ENCODE measurements around the gene KCNN4.

The KCNN4 gene

GRCh38 chr19:43724896-43725295 is 55.9 kb downstream of the KCNN4 start:
- Histone ChIP-seq H2BK15ac (replicated peaks; ENCODE audit: low read depth) (no peak overlapping the region), H3K18ac (ENCODE audit: low read length) (no peak overlapping the region), H2BK5ac (ENCODE audit: low read length) (no peak overlapping the region), H4K5ac (ENCODE audit: low read length) (no peak overlapping the region), H3K27ac (ENCODE audit: low read depth, low read length) (no peak overlapping the region), H3K9ac (ENCODE audit: low read length) (no peak overlapping the region), H3K4me2 (ENCODE audit: low read length) (no peak overlapping the region), H3K79me1 (ENCODE audit: low read length) (no peaks in the 10 kb centered on the region), H3K36me3 (ENCODE audit: control insufficient read depth, insufficient read depth, low read length) (peaks cover 3% of the 10 kb centered on the region), H3K27me3 (ENCODE audit: insufficient read depth, low read length, poor library complexity) (no peaks in the 10 kb centered on the region), H3K23ac (ENCODE audit: low read length) (no peak overlapping the region), H3K4me3 (ENCODE audit: low read length) (no peak overlapping the region), H3K4me1 (ENCODE audit: control insufficient read depth, low read depth, low read length) (no peaks in the 10 kb centered on the region), H2BK120ac (ENCODE audit: low read depth, low read length) (no peak overlapping the region), H3K56ac (ENCODE audit: low read length) (no peak overlapping the region), H4K8ac (ENCODE audit: low read depth, low read length) (no peak overlapping the region), H3K79me2 (ENCODE audit: control insufficient read depth, insufficient read depth, low read length) (no peaks in the 10 kb centered on the region), H2AK5ac (ENCODE audit: low read length) (no peak overlapping the region), H3K4ac (ENCODE audit: low read depth, low read length) (no peak overlapping the region)
- no CpG with 5 or more reads among the region's 8 CpGs for WGBS (ENCODE audit: extremely low coverage, insufficient coverage, low lambda C conversion rate)
- no peak for DNase-seq

GRCh38 chr19:43723588-43723987 is 57.2 kb downstream of the KCNN4 start:
- no peak overlapping the region for H3K9ac ChIP-seq (ENCODE audit: low read length)

GRCh38 chr19:43721469-43722048 is 59.2 kb downstream of the KCNN4 start:
- H3K27ac ChIP-seq (ENCODE audit: low read depth, low read length): no peak overlapping the region
- no peak overlapping the region for H2BK15ac ChIP-seq (replicated peaks; ENCODE audit: low read depth)
- no peak overlapping the region for H4K5ac ChIP-seq (ENCODE audit: low read length)
- no peak overlapping the region for H3K18ac ChIP-seq (ENCODE audit: low read length)
- no peak overlapping the region for H4K8ac ChIP-seq (ENCODE audit: low read depth, low read length)
- no peak overlapping the region for H3K9ac ChIP-seq (ENCODE audit: low read length)
- no peaks in the 10 kb centered on the region for H3K79me1 ChIP-seq (ENCODE audit: low read length)
- H2AK5ac ChIP-seq (ENCODE audit: low read length): no peak overlapping the region
- H3K27me3 ChIP-seq (ENCODE audit: insufficient read depth, low read length, poor library complexity): no peaks in the 10 kb centered on the region
- no peak overlapping the region for H3K4me2 ChIP-seq (ENCODE audit: low read length)
- no peak overlapping the region for H2BK120ac ChIP-seq (ENCODE audit: low read depth, low read length)
- no peak overlapping the region for H3K4me3 ChIP-seq (ENCODE audit: low read length)
- no peaks in the 10 kb centered on the region for H3K79me2 ChIP-seq (ENCODE audit: control insufficient read depth, insufficient read depth, low read length)
- no peaks in the 10 kb centered on the region for H3K4me1 ChIP-seq (ENCODE audit: control insufficient read depth, low read depth, low read length)
- WGBS (ENCODE audit: extremely low coverage, insufficient coverage, low lambda C conversion rate): no CpG with 5 or more reads among the region's 5 CpGs
- no peak for DNase-seq
- no peak overlapping the region for H2BK5ac ChIP-seq (ENCODE audit: low read length)
- no peak overlapping the region for H3K4ac ChIP-seq (ENCODE audit: low read depth, low read length)
- H3K36me3 ChIP-seq (ENCODE audit: control insufficient read depth, insufficient read depth, low read length): no peaks in the 10 kb centered on the region
- no peak overlapping the region for H3K56ac ChIP-seq (ENCODE audit: low read length)
- no peak overlapping the region for H3K23ac ChIP-seq (ENCODE audit: low read length)

More at GRCh38 chr19:43723588-43723987, 57.2 kb downstream of the KCNN4 start:
- Histone ChIP-seq H3K23ac (ENCODE audit: low read length) (no peak overlapping the region), H2AK5ac (ENCODE audit: low read length) (no peak overlapping the region), H3K56ac (ENCODE audit: low read length) (no peak overlapping the region), H3K18ac (ENCODE audit: low read length) (no peak overlapping the region), H3K4me3 (ENCODE audit: low read length) (no peak overlapping the region), H2BK5ac (ENCODE audit: low read length) (no peak overlapping the region), H3K27ac (ENCODE audit: low read depth, low read length) (no peak overlapping the region), H4K5ac (ENCODE audit: low read length) (no peak overlapping the region), H3K4ac (ENCODE audit: low read depth, low read length) (no peak overlapping the region), H4K8ac (ENCODE audit: low read depth, low read length) (no peak overlapping the region), H2BK120ac (ENCODE audit: low read depth, low read length) (no peak overlapping the region), H3K79me1 (ENCODE audit: low read length) (no peaks in the 10 kb centered on the region), H3K79me2 (ENCODE audit: control insufficient read depth, insufficient read depth, low read length) (no peaks in the 10 kb centered on the region), H3K27me3 (ENCODE audit: insufficient read depth, low read length, poor library complexity) (no peaks in the 10 kb centered on the region), H3K36me3 (ENCODE audit: control insufficient read depth, insufficient read depth, low read length) (peaks cover under 1% of the 10 kb centered on the region), H2BK15ac (replicated peaks; ENCODE audit: low read depth) (no peak overlapping the region), H3K4me1 (ENCODE audit: control insufficient read depth, low read depth, low read length) (no peaks in the 10 kb centered on the region), H3K4me2 (ENCODE audit: low read length) (no peak overlapping the region)
- WGBS (ENCODE audit: extremely low coverage, insufficient coverage, low lambda C conversion rate): no CpG with 5 or more reads among the region's 8 CpGs
- no peak for DNase-seq

GRCh38 chr19:43720936-43721335 is 59.8 kb downstream of the KCNN4 start:
- no peak overlapping the region for H2BK120ac ChIP-seq (ENCODE audit: low read depth, low read length)
- no peak overlapping the region for H3K18ac ChIP-seq (ENCODE audit: low read length)
- H3K56ac ChIP-seq (ENCODE audit: low read length): peak overlapping the region; percentile 10
- no peak overlapping the region for H2BK5ac ChIP-seq (ENCODE audit: low read length)
- no peaks in the 10 kb centered on the region for H3K36me3 ChIP-seq (ENCODE audit: control insufficient read depth, insufficient read depth, low read length)
- no peak overlapping the region for H4K8ac ChIP-seq (ENCODE audit: low read depth, low read length)
- H3K79me1 ChIP-seq (ENCODE audit: low read length): no peaks in the 10 kb centered on the region
- no peaks in the 10 kb centered on the region for H3K4me1 ChIP-seq (ENCODE audit: control insufficient read depth, low read depth, low read length)
- H3K9ac ChIP-seq (ENCODE audit: low read length): no peak overlapping the region
- no peak overlapping the region for H3K23ac ChIP-seq (ENCODE audit: low read length)
- no peaks in the 10 kb centered on the region for H3K79me2 ChIP-seq (ENCODE audit: control insufficient read depth, insufficient read depth, low read length)
- no peak overlapping the region for H3K4me2 ChIP-seq (ENCODE audit: low read length)
- no CpG with 5 or more reads among the region's 10 CpGs for WGBS (ENCODE audit: extremely low coverage, insufficient coverage, low lambda C conversion rate)
- no peak overlapping the region for H3K4ac ChIP-seq (ENCODE audit: low read depth, low read length)
- H3K27ac ChIP-seq (ENCODE audit: low read depth, low read length): no peak overlapping the region
- no peak overlapping the region for H2BK15ac ChIP-seq (replicated peaks; ENCODE audit: low read depth)
- DNase-seq: no peak
- H3K4me3 ChIP-seq (ENCODE audit: low read length): no peak overlapping the region
- no peaks in the 10 kb centered on the region for H3K27me3 ChIP-seq (ENCODE audit: insufficient read depth, low read length, poor library complexity)
- no peak overlapping the region for H4K5ac ChIP-seq (ENCODE audit: low read length)
- H2AK5ac ChIP-seq (ENCODE audit: low read length): no peak overlapping the region

GRCh38 chr19:43719918-43720317 is 60.9 kb downstream of the KCNN4 start:
- WGBS (ENCODE audit: extremely low coverage, insufficient coverage, low lambda C conversion rate): no CpG with 5 or more reads among the region's 5 CpGs
- Histone ChIP-seq H3K23ac (ENCODE audit: low read length) (no peak overlapping the region), H3K36me3 (ENCODE audit: control insufficient read depth, insufficient read depth, low read length) (no peaks in the 10 kb centered on the region), H3K27me3 (ENCODE audit: insufficient read depth, low read length, poor library complexity) (no peaks in the 10 kb centered on the region), H2AK5ac (ENCODE audit: low read length) (no peak overlapping the region), H3K4me2 (ENCODE audit: low read length) (no peak overlapping the region), H3K4me1 (ENCODE audit: control insufficient read depth, low read depth, low read length) (no peaks in the 10 kb centered on the region), H3K27ac (ENCODE audit: low read depth, low read length) (no peak overlapping the region), H3K4me3 (ENCODE audit: low read length) (no peak overlapping the region), H3K56ac (ENCODE audit: low read length) (no peak overlapping the region), H2BK120ac (ENCODE audit: low read depth, low read length) (no peak overlapping the region), H4K5ac (ENCODE audit: low read length) (no peak overlapping the region), H3K9ac (ENCODE audit: low read length) (no peak overlapping the region), H2BK15ac (replicated peaks; ENCODE audit: low read depth) (no peak overlapping the region), H3K79me1 (ENCODE audit: low read length) (no peaks in the 10 kb centered on the region), H4K8ac (ENCODE audit: low read depth, low read length) (no peak overlapping the region), H3K79me2 (ENCODE audit: control insufficient read depth, insufficient read depth, low read length) (no peaks in the 10 kb centered on the region), H3K4ac (ENCODE audit: low read depth, low read length) (no peak overlapping the region), H3K18ac (ENCODE audit: low read length) (no peak overlapping the region), H2BK5ac (ENCODE audit: low read length) (no peak overlapping the region)
- no peak for DNase-seq

- Histone ChIP-seq H2AK5ac (ENCODE audit: low read length) (no peak overlapping the region), H4K5ac (ENCODE audit: low read length) (no peak overlapping the region)
Measured at GRCh38 chr19:43719378-43719868, 61.4 kb downstream of the KCNN4 start.

More at GRCh38 chr19:43719378-43719868, 61.4 kb downstream of the KCNN4 start:
- Histone ChIP-seq H3K79me1 (ENCODE audit: low read length) (no peaks in the 10 kb centered on the region), H3K4me1 (ENCODE audit: control insufficient read depth, low read depth, low read length) (no peaks in the 10 kb centered on the region), H3K4me3 (ENCODE audit: low read length) (no peak overlapping the region), H3K36me3 (ENCODE audit: control insufficient read depth, insufficient read depth, low read length) (no peaks in the 10 kb centered on the region), H3K18ac (ENCODE audit: low read length) (no peak overlapping the region), H3K4me2 (ENCODE audit: low read length) (no peak overlapping the region), H3K9ac (ENCODE audit: low read length) (no peak overlapping the region), H2BK5ac (ENCODE audit: low read length) (no peak overlapping the region), H3K27me3 (ENCODE audit: insufficient read depth, low read length, poor library complexity) (no peaks in the 10 kb centered on the region), H2BK15ac (replicated peaks; ENCODE audit: low read depth) (no peak overlapping the region), H3K23ac (ENCODE audit: low read length) (no peak overlapping the region), H3K27ac (ENCODE audit: low read depth, low read length) (no peak overlapping the region), H3K4ac (ENCODE audit: low read depth, low read length) (no peak overlapping the region), H3K79me2 (ENCODE audit: control insufficient read depth, insufficient read depth, low read length) (no peaks in the 10 kb centered on the region), H3K56ac (ENCODE audit: low read length) (no peak overlapping the region), H4K8ac (ENCODE audit: low read depth, low read length) (no peak overlapping the region), H2BK120ac (ENCODE audit: low read depth, low read length) (no peak overlapping the region)
- DNase-seq: no peak
- WGBS (ENCODE audit: extremely low coverage, insufficient coverage, low lambda C conversion rate): no CpG with 5 or more reads among the region's 37 CpGs

Data from mesendoderm (in vitro differentiated cells).